ENCODE measurements around the gene JMJD8. TPM values are rescaled to one million over a fixed set of nuclear protein-coding genes. Genes with fewer than 3 reads are reported as not detected.

The JMJD8 gene
- total and polyA plus RNA-seq, 10 of the 15 experiments (the other 5 are each of a cell fraction or from before 2014, with no cell fraction given), result 1.00 to 50.4 (median 30.7) TPM

DNA sequence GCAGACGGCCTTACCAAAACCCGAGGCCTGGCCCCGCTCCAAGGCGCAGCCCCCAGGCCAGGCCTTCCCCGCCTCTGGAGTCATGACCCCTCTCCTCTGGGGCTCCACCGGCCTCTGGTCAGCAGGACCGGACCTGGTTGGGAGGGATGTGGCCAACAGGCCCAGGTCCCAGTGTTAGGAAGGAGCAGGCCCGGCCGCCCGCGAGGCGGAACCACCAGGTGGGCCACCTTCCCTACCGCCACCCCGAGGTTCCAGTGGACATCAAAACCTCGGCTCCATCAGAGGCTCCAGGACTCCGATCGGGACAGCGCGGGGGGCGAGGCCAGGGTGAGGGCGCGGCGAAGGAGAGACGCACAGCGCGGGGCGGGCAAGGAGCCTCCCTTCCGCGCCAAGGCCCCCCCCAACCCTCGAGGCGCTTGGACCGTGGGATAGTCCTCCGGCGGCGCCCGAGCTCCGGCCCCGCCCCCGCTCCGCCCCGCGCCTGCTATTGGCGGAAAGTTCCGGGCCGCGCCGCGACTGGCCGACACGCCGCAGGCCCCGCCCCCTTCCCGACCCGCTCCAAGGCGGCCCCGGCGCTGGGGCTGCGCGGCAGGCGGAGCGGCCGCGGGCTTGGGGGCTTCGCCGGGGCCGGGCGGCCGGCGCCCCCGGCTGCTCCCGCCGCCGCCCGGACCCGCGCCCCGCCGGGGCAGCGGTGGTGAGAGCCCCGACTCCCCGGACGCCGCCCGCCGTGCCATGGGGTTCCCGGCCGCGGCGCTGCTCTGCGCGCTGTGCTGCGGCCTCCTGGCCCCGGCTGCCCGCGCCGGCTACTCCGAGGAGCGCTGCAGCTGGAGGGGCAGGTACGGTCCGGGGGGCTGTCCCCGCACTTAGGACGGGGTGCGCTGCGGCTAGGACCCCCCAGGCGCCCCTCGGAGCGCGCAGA is 30.7 kb upstream of the JMJD8 start, which contains the start of gene METRN (continued):
- TF ChIP-seq, protein P1, sequence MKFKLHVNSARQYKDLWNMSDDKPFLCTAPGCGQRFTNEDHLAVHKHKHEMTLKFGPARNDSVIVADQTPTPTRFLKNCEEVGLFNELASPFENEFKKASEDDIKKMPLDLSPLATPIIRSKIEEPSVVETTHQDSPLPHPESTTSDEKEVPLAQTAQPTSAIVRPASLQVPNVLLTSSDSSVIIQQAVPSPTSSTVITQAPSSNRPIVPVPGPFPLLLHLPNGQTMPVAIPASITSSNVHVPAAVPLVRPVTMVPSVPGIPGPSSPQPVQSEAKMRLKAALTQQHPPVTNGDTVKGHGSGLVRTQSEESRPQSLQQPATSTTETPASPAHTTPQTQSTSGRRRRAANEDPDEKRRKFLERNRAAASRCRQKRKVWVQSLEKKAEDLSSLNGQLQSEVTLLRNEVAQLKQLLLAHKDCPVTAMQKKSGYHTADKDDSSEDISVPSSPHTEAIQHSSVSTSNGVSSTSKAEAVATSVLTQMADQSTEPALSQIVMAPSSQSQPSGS (IDR thresholded peaks at IDR 0.05; ENCODE audit: low read length), result no peak
- TF ChIP-seq, protein P2, sequence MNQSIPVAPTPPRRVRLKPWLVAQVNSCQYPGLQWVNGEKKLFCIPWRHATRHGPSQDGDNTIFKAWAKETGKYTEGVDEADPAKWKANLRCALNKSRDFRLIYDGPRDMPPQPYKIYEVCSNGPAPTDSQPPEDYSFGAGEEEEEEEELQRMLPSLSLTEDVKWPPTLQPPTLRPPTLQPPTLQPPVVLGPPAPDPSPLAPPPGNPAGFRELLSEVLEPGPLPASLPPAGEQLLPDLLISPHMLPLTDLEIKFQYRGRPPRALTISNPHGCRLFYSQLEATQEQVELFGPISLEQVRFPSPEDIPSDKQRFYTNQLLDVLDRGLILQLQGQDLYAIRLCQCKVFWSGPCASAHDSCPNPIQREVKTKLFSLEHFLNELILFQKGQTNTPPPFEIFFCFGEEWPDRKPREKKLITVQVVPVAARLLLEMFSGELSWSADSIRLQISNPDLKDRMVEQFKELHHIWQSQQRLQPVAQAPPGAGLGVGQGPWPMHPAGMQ (IDR thresholded peaks at IDR 0.05; ENCODE audit: borderline replicate concordance), result no peak
- TF ChIP-seq RB1 (IDR thresholded peaks at IDR 0.05; ENCODE audit: borderline replicate concordance) (no peak), MTA2 (IDR thresholded peaks at IDR 0.05; ENCODE audit: low read depth) (no peak)

DNA sequence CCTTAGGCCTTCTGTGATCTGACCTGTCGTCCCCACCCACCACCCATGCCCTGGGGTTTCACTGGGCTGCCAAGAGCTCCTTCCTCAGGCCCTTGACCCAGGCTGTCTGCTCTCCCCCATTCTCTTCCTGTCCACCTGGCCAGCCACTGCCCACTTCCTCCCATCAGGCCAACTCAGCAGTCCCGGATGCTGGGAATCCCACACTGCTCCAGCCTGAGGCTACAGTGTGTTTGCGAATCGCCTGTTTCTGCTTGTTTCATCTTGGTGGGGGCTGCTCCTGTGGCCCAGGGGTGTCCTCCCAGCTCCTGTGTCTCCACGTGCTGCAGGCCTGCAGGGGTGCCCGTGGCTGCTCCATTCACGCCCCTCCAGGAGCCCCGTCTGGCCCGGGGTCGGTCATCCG is 29.9 kb upstream of the JMJD8 start:
- FAIRE-seq (no peak), DNase-seq (ENCODE audit: low read depth, low spot score) (no peak), ATAC-seq (no peak)
- H3K27ac ChIP-seq (ENCODE audit: control insufficient read depth, insufficient read depth), result no peak overlapping the region
- RAD21 ChIA-PET (ENCODE audit: unreplicated experiment), result no interaction called here
- 48% methylated on average over 11 of the region's 11 CpGs for WGBS (ENCODE audit: insufficient coverage, insufficient replicate concordance, low lambda C conversion rate, missing lambda C conversion rate)
- 0 out of 2 replicates have a peak, but pooled peaks cover 2% of the 10 kb centered on the region for H4K20me1 ChIP-seq (ENCODE audit: control insufficient read depth, insufficient read depth)
- H3K9ac ChIP-seq (ENCODE audit: control insufficient read depth, insufficient read depth, low read length), result no peak overlapping the region
- no peaks in the 10 kb centered on the region for H3K9me3 ChIP-seq (replicated peaks; ENCODE audit: control insufficient read depth, insufficient read depth, low read length)
- BruUV-seq (replicated peaks), result no TSS peak
- H3K4me2 ChIP-seq (ENCODE audit: control insufficient read depth, insufficient read depth), result no peak overlapping the region
- H3K4me3 ChIP-seq, result no peak overlapping the region
- no peak overlapping the region for H2AFZ ChIP-seq (ENCODE audit: control insufficient read depth, low read depth, low read length)
- no peaks in the 10 kb centered on the region for H3K36me3 ChIP-seq (ENCODE audit: control insufficient read depth in 2 of 2, insufficient read depth in 2 of 2, low read length in 1 of 2)
- peaks cover 1% of the 10 kb centered on the region for H3K4me1 ChIP-seq (ENCODE audit: control insufficient read depth, insufficient read depth, low read length)
- SMC1A ChIA-PET (ENCODE audit: uncharacterized antibody, unreplicated experiment), result interaction anchor here (1.0 kb wide), 1 partner anchor 23 kb away, joined by 3 read pairs; no protein-coding TSS in a partner anchor
- intact Hi-C loops (cut with micrococcal nuclease; ENCODE audit: unreplicated experiment), result no loop called here
- POLR2A ChIA-PET, result no interaction called here
- H3K27me3 ChIP-seq (replicated peaks in 1 of 2; ENCODE audit: control insufficient read depth in 2 of 2, insufficient read depth in 2 of 2, low read length in 1 of 2), result no peaks in the 10 kb centered on the region
- CTCF ChIA-PET, result interaction anchor here (0.6 to 2.2 kb wide), 4 partner anchors 23 to 98 kb away, joined by 3 to 9 read pairs (median 4); no protein-coding TSS in a partner anchor
- in situ Hi-C loops (cut with MboI), result loop anchor here (5.0 kb wide), 1 partner anchor 73 kb away; the partner anchor contains the start of genes CHTF18 and RPUSD1
- no peaks in the 10 kb centered on the region for H3K79me2 ChIP-seq (ENCODE audit: control insufficient read depth, insufficient read depth, low read length)
- TF ChIP-seq, protein P3, sequence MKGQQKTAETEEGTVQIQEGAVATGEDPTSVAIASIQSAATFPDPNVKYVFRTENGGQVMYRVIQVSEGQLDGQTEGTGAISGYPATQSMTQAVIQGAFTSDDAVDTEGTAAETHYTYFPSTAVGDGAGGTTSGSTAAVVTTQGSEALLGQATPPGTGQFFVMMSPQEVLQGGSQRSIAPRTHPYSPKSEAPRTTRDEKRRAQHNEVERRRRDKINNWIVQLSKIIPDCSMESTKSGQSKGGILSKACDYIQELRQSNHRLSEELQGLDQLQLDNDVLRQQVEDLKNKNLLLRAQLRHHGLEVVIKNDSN (IDR thresholded peaks at IDR 0.05; ENCODE audit: borderline replicate concordance, extremely low read length, insufficient read depth, low read depth, low read length), result no peak
- no peak for TF ChIP-seq RAD51 (IDR thresholded peaks at IDR 0.05)
- TF ChIP-seq PML (IDR thresholded peaks at IDR 0.05; ENCODE audit: low read length), result no peak
- no peak for TF ChIP-seq CEBPB (IDR thresholded peaks at IDR 0.05; ENCODE audit: borderline replicate concordance in 1 of 2, low read depth in 2 of 2, low read length in 2 of 2)
